K562 (cell line): Measurements from ENCODE around the gene YTHDC1. TPM values are rescaled to one million over a fixed set of nuclear protein-coding genes. Genes with fewer than 3 reads are reported as not detected.

Experiments used
- CREBBP ChIP-seq: IDR thresholded peaks from one replicate; pipeline ENCODE4 v1.6.1; 2012; ENCODE audit warnings: low read depth, mild to moderate bottlenecking, control low read depth, inconsistent platforms, low read length
- FOXA3 ChIP-seq, 2 experiments: fragments of 450-650 bp in 1 of 2; sonication (generic) in 1 of 2; formaldehyde crosslinking; IDR thresholded peaks in 1 of 2; conservative IDR thresholded peaks in 1 of 2; 2 replicates each; pipeline versions ENCODE4 v1.4.0 to v1.8.0; 2020 to 2022; ENCODE audit warnings: mild to moderate bottlenecking in 2 of 2, missing genetic modification reagents in 1 of 2
- MAFK ChIP-seq: IDR thresholded peaks from 2 replicates; pipeline ENCODE4 v1.6.1; 2011; ENCODE audit warnings: low read length, improper control_type of control experiment
- MEIS2 ChIP-seq: fragments of 450-650 bp; IDR thresholded peaks from 2 replicates; pipeline ENCODE4 v1.6.1; 2014; ENCODE audit warnings: mild to moderate bottlenecking; ENCODE audit not compliant: partially characterized antibody
- PHB ChIP-seq: fragments of 250-450 bp; sonication (Bioruptor Pico); IDR thresholded peaks from 2 replicates; pipeline ENCODE4 v1.5.0; 2021
- PRPF4 ChIP-seq: fragments of 200-400 bp; formaldehyde crosslinking; IDR thresholded peaks from one replicate; pipeline ENCODE4 v1.6.1; 2017; ENCODE audit warnings: low read length, low read depth, mild to moderate bottlenecking; ENCODE audit not compliant: insufficient read depth, poor library complexity, severe bottlenecking
- SNAPC5 ChIP-seq: fragments of 250-450 bp; sonication (Bioruptor Pico); IDR thresholded peaks from 2 replicates; pipeline ENCODE4 v1.8.0; 2021; ENCODE audit warnings: moderate library complexity, mild to moderate bottlenecking, inconsistent platforms
- TEAD4 ChIP-seq, 2 experiments: sonication (generic) in 1 of 2; formaldehyde crosslinking in 1 of 2; IDR thresholded peaks; 2 replicates each; pipeline versions ENCODE4 v1.6.1 to v1.8.0; 2012 to 2022; ENCODE audit warnings: borderline replicate concordance in 1 of 2, inconsistent platforms in 1 of 2, low read length in 1 of 2, mild to moderate bottlenecking in 1 of 2, missing genetic modification reagents in 1 of 2
- ZHX1 ChIP-seq: fragments of 150-350 bp; conservative IDR thresholded peaks from 2 replicates; pipeline ENCODE4 v1.6.1; 2014; ENCODE audit warnings: low read length
- ZNF398 ChIP-seq: fragments of 250-450 bp; sonication (Bioruptor Pico); IDR thresholded peaks from 2 replicates; pipeline ENCODE4 v1.8.0; 2021; ENCODE audit warnings: moderate library complexity, mild to moderate bottlenecking, inconsistent platforms
- polyA plus RNA-seq, 8 experiments: library from polyadenylated mRNA; depleted of rRNA in 4 of 8; stranded (reverse) in 5 of 8; unstranded in 3 of 8; fragments of >200 nt; fragmentation: Nextera tagmentation in 2 of 8; fragmentation: Illumina TruSeq in 1 of 8; extraction: Ambion mirVana in 2 of 8; extraction: Trizol in 1 of 8; gene quantifications; 2 replicates each; pipeline versions ENCODE4 v1.2.1 to v1.2.3, GENCODE V29; 2011 to 2014; ENCODE audit warnings: inconsistent platforms in 1 of 8, missing spikeins in 1 of 8
- total RNA-seq, 7 experiments: library from RNA; depleted of rRNA in 6 of 7; stranded (reverse); fragments of >200 nt in 6 of 7; fragmentation: Illumina TruSeq in 2 of 7; extraction: Trizol in 2 of 7; gene quantifications; 2 replicates each; pipeline versions ENCODE4 v1.2.1 to v1.2.3, GENCODE V29; 2011 to 2021; ENCODE audit warnings: low replicate concordance in 1 of 7
- TF ChIP-seq, protein P1 (sequence below): sonication (generic); formaldehyde crosslinking; IDR thresholded peaks from 2 replicates; pipeline ENCODE4 v1.8.0; 2023; ENCODE audit warnings: mild to moderate bottlenecking, missing genetic modification reagents
- TF ChIP-seq, protein P2 (sequence below): fragments of 450-650 bp; IDR thresholded peaks from 2 replicates; pipeline ENCODE4 v1.6.1; 2017; ENCODE audit warnings: antibody characterized with exemption, mild to moderate bottlenecking

The YTHDC1 gene
- total and polyA plus RNA-seq, 9 of the 15 experiments (the other 6 are each of a cell fraction or from before 2014, with no cell fraction given): 9.8 to 65.4 (median 51.7) TPM

GRCh38 chr4:68349649-68350360, at the start of gene YTHDC1 (continued):
- TF ChIP-seq, protein P1, sequence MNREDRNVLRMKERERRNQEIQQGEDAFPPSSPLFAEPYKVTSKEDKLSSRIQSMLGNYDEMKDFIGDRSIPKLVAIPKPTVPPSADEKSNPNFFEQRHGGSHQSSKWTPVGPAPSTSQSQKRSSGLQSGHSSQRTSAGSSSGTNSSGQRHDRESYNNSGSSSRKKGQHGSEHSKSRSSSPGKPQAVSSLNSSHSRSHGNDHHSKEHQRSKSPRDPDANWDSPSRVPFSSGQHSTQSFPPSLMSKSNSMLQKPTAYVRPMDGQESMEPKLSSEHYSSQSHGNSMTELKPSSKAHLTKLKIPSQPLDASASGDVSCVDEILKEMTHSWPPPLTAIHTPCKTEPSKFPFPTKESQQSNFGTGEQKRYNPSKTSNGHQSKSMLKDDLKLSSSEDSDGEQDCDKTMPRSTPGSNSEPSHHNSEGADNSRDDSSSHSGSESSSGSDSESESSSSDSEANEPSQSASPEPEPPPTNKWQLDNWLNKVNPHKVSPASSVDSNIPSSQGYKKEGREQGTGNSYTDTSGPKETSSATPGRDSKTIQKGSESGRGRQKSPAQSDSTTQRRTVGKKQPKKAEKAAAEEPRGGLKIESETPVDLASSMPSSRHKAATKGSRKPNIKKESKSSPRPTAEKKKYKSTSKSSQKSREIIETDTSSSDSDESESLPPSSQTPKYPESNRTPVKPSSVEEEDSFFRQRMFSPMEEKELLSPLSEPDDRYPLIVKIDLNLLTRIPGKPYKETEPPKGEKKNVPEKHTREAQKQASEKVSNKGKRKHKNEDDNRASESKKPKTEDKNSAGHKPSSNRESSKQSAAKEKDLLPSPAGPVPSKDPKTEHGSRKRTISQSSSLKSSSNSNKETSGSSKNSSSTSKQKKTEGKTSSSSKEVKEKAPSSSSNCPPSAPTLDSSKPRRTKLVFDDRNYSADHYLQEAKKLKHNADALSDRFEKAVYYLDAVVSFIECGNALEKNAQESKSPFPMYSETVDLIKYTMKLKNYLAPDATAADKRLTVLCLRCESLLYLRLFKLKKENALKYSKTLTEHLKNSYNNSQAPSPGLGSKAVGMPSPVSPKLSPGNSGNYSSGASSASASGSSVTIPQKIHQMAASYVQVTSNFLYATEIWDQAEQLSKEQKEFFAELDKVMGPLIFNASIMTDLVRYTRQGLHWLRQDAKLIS: peak; percentile 89; the same call in 1 of the 2 replicates
- TF ChIP-seq MAFK (no peak), CREBBP (no peak), ZNF398 (CRISPR knock-in tag) (no peak), FOXA3 (CRISPR knock-in tag; conservative IDR thresholded peaks at IDR 0.05 in 1 of 2, IDR thresholded peaks at IDR 0.05 in 1 of 2) (peak; percentile 89 to 97), TEAD4 (IDR thresholded peaks at IDR 0.05; ENCODE audit: low read length) (peak; percentile 46), TEAD4 (CRISPR knock-in tag; IDR thresholded peaks at IDR 0.05; ENCODE audit: borderline replicate concordance) (no peak), MEIS2 (peak; percentile 28), PRPF4 (no peak), PHB (CRISPR knock-in tag) (no peak), SNAPC5 (CRISPR knock-in tag) (no peak), ZHX1 (0 out of 2 replicates have a peak, but pooled peaks have one; percentile 66)
- TF ChIP-seq, protein P2, sequence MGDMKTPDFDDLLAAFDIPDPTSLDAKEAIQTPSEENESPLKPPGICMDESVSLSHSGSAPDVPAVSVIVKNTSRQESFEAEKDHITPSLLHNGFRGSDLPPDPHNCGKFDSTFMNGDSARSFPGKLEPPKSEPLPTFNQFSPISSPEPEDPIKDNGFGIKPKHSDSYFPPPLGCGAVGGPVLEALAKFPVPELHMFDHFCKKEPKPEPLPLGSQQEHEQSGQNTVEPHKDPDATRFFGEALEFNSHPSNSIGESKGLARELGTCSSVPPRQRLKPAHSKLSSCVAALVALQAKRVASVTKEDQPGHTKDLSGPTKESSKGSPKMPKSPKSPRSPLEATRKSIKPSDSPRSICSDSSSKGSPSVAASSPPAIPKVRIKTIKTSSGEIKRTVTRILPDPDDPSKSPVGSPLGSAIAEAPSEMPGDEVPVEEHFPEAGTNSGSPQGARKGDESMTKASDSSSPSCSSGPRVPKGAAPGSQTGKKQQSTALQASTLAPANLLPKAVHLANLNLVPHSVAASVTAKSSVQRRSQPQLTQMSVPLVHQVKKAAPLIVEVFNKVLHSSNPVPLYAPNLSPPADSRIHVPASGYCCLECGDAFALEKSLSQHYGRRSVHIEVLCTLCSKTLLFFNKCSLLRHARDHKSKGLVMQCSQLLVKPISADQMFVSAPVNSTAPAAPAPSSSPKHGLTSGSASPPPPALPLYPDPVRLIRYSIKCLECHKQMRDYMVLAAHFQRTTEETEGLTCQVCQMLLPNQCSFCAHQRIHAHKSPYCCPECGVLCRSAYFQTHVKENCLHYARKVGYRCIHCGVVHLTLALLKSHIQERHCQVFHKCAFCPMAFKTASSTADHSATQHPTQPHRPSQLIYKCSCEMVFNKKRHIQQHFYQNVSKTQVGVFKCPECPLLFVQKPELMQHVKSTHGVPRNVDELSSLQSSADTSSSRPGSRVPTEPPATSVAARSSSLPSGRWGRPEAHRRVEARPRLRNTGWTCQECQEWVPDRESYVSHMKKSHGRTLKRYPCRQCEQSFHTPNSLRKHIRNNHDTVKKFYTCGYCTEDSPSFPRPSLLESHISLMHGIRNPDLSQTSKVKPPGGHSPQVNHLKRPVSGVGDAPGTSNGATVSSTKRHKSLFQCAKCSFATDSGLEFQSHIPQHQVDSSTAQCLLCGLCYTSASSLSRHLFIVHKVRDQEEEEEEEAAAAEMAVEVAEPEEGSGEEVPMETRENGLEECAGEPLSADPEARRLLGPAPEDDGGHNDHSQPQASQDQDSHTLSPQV: no peak; the same call in 1 of the 2 replicates
